ENCODE data around the gene WWOX. TPM values are rescaled to one million over a fixed set of nuclear protein-coding genes. Genes with fewer than 3 reads are reported as not detected.

The WWOX gene
- total RNA-seq, 1 experiment from 2014 or later: 15.6 TPM

DNA sequence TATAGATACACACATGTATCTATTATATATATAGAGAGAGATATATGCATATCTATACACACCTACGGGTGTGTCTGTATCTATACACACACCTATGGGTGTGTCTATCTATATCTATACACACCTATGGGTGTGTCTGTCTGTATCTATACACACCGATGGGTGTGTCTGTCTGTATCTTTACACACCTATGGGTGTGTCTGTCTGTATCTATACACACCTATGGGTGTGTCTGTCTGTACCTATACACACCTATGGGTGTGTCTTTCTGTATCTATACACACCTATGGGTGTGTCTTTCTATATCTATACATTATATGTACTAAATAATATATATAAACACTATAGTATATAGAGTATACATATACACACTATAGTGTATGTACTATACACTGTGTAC is 762.6 kb downstream of the WWOX start:
- Histone ChIP-seq H3T11ph (ENCODE audit: low read length) (no peak overlapping the region), H2AK5ac (ENCODE audit: insufficient read length, low read length) (no peak overlapping the region)

More for the DNA sequence above, 762.6 kb downstream of the WWOX start:
- H3K79me2 ChIP-seq (ENCODE audit: insufficient read depth, low read length): no peaks in the 10 kb centered on the region
- H3K56ac ChIP-seq (ENCODE audit: insufficient read length, low read depth, low read length): no peak overlapping the region
- no peaks in the 10 kb centered on the region for H3K4me1 ChIP-seq (ENCODE audit: insufficient read depth, low read length)
- Mint-ChIP-seq H3K27ac (no peak overlapping the region), H3K36me3 (ENCODE audit: insufficient read depth in 1 of 3, low read depth in 3 of 3) (no peaks in the 10 kb centered on the region), H3K4me3 (no peak overlapping the region), H3K9me3 (no peaks in the 10 kb centered on the region), H3K27me3 (ENCODE audit: low read depth) (no peaks in the 10 kb centered on the region), H3K4me1 (no peaks in the 10 kb centered on the region)
- no peak overlapping the region for H2BK12ac ChIP-seq (ENCODE audit: insufficient read length, low read depth, low read length)
- no peaks in the 10 kb centered on the region for H4K20me1 ChIP-seq (ENCODE audit: control insufficient read depth, insufficient read depth, insufficient read length)
- H4K91ac ChIP-seq (ENCODE audit: insufficient read length, low read depth, low read length): no peak overlapping the region
- no peak overlapping the region for H2BK5ac ChIP-seq (ENCODE audit: insufficient read length, low read length)
- H3K14ac ChIP-seq (ENCODE audit: insufficient read depth, low read length): no peak overlapping the region
- H2BK15ac ChIP-seq (ENCODE audit: low read depth, low read length): no peak overlapping the region
- H3K27me3 ChIP-seq (ENCODE audit: insufficient read depth, low read length): no peaks in the 10 kb centered on the region
- no peak overlapping the region for H3K4me2 ChIP-seq (ENCODE audit: insufficient read depth, insufficient read length, low read length)
- DNase-seq: no peak
- H3K27ac ChIP-seq (ENCODE audit: insufficient read length, low read depth, low read length): no peak overlapping the region
- no peak overlapping the region for H4K5ac ChIP-seq (ENCODE audit: insufficient read length, low read depth, low read length)
- H3K18ac ChIP-seq (ENCODE audit: insufficient read length, low read depth, low read length): no peak overlapping the region
- H3K23me2 ChIP-seq (ENCODE audit: insufficient read length, low read depth, low read length, poor library complexity, severe bottlenecking): no peaks in the 10 kb centered on the region
- no peak overlapping the region for H2BK20ac ChIP-seq (ENCODE audit: low read depth, low read length, poor library complexity, severe bottlenecking)
- no peak overlapping the region for H2AFZ ChIP-seq (ENCODE audit: low read length)
- no peaks in the 10 kb centered on the region for H3K79me1 ChIP-seq (ENCODE audit: insufficient read depth, low read depth, low read length, poor library complexity, severe bottlenecking)
- no peak overlapping the region for H2BK120ac ChIP-seq (ENCODE audit: low read depth, low read length, poor library complexity, severe bottlenecking)
- no peak overlapping the region for H3K9ac ChIP-seq (ENCODE audit: extremely low read depth, insufficient read length, low read length)
- WGBS (ENCODE audit: extremely low coverage, insufficient read length, low lambda C conversion rate): no CpG with 5 or more reads among the region's 2 CpGs
- H4K8ac ChIP-seq (replicated peaks; ENCODE audit: insufficient read length, low read depth, low read length): no peak overlapping the region
- no peaks in the 10 kb centered on the region for H3K9me3 ChIP-seq (ENCODE audit: control insufficient read depth, low read depth, low read length)
- H3K23ac ChIP-seq (ENCODE audit: insufficient read length, low read depth, low read length): no peak overlapping the region
- TF ChIP-seq, protein P1, sequence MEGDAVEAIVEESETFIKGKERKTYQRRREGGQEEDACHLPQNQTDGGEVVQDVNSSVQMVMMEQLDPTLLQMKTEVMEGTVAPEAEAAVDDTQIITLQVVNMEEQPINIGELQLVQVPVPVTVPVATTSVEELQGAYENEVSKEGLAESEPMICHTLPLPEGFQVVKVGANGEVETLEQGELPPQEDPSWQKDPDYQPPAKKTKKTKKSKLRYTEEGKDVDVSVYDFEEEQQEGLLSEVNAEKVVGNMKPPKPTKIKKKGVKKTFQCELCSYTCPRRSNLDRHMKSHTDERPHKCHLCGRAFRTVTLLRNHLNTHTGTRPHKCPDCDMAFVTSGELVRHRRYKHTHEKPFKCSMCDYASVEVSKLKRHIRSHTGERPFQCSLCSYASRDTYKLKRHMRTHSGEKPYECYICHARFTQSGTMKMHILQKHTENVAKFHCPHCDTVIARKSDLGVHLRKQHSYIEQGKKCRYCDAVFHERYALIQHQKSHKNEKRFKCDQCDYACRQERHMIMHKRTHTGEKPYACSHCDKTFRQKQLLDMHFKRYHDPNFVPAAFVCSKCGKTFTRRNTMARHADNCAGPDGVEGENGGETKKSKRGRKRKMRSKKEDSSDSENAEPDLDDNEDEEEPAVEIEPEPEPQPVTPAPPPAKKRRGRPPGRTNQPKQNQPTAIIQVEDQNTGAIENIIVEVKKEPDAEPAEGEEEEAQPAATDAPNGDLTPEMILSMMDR (conservative IDR thresholded peaks at IDR 0.05): no peak
- no peak overlapping the region for H3K4ac ChIP-seq (ENCODE audit: low read depth, low read length)
